Islet of Langerhans (tissue), 1 donor: ENCODE measurements around the gene TRANK1.

ENCODE experiments used
- FAIRE-seq: peaks from one replicate; lab custom pipeline; 2011; peaks lifted over from hg19 to GRCh38; lab: Jason Lieb, UNC

The TRANK1 gene

GRCh38 chr3:36843065-36844051, 101.5 kb downstream of the TRANK1 start:
- FAIRE-seq = no peak

DNA sequence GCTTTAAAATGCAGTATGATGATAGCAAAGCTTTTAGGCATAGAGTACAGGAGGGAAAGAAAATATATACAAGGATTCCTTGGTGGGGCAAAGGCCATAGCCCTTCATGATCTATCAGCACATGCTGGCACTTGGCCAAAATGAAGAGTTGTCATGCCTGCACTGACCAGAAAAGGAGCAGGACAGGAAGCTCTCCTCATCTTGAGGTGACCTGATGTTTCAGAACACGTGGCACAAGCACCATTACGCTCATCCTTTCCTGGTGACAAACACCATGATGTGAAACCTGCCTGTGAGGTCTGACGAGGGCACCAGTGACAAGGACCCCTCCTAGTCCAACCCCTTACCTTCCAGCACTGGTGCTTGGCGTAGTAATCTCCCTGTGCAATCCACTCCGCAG, 102.6 kb downstream of the TRANK1 start:
- FAIRE-seq = no peak

DNA sequence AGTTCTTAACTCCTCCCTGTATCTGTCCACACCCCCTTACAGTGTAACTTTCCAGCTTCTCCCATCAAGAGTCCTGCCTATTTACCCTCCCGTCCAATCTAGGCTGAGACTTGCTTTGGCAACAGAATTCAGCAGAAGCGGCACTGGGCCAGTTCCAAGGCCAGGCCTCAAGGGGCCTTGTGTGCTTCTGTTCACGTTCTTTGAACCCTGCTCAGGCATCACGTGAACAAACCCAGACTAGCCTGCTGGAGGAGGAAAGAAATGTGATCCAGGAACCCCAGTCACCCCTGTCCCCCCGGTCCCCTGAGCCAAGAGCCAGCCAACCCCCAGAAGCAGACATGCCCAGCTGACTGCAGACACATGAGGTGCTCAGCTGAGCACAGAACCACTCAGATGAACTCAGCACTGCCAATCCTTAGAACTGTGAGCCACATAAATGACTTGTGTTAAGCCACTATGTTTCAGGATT, 104.4 kb downstream of the TRANK1 start:
- no peak for FAIRE-seq

- FAIRE-seq = no peak
These were observed 107.8 kb downstream of the TRANK1 start for GRCh38 chr3:36837089-36837488.

GRCh38 chr3:36833160-36833814, 111.6 kb downstream of the TRANK1 start:
- FAIRE-seq = no peak

- FAIRE-seq = no peak
These were observed 112.4 kb downstream of the TRANK1 start for GRCh38 chr3:36832406-36832805.

DNA sequence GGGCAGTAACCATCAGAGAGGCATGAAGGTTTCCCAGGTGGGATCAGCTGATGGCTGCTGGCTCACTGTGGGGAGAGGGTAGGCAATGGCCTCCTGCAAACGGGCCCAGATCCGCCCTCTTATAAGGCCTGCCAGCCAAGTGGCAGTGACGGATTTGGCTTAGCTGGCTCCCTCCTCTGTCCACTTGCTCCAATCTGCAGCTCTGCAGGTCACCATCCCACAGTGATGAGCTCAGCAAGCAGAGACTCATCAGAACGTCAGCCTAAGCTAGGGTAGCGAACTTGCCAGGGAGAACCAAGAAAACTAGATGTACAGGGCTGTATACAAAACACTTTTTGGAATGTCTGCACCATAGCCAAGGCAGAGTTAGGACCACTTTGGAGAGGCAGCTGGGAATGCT, 117.7 kb downstream of the TRANK1 start:
- no peak for FAIRE-seq

DNA sequence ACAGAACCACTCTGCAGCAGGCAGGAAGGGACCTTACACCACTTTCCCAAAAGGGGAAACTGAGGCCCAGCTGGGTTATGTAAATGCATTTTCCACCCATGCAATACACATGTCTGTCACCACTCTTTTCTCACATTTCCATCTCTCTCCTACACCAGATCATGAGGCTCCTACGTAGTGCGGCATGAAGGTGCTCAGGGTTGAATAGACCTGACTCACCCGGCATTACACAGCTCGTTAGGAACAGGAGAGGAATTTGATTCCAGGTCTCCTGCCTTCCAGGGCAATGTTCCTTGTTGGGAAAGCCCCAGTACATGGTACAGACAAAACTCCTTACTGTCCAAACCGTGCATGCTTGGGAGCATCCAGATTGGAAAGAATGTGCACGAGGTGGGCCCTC, 118.6 kb downstream of the TRANK1 start:
- FAIRE-seq = no peak

DNA sequence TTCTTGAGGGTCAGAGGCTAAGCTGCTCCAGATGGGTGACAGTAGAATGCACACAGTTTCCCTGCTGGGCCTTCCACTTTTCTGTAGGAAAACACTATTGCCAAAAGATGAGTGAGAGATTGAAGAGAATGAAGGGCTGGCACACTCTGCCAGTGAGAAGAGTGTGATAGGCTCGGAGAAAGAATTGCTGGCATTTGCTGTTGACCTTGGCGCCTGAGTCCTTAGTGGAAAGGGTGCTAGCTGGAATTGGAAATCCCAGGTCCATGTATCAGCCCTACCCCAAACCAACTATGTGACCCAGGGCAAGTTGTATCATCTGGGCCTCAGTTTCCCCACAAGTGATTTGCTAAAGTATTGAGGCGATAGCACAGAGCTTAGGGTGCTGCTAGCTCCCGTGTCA, 120.4 kb downstream of the TRANK1 start:
- FAIRE-seq = no peak

DNA sequence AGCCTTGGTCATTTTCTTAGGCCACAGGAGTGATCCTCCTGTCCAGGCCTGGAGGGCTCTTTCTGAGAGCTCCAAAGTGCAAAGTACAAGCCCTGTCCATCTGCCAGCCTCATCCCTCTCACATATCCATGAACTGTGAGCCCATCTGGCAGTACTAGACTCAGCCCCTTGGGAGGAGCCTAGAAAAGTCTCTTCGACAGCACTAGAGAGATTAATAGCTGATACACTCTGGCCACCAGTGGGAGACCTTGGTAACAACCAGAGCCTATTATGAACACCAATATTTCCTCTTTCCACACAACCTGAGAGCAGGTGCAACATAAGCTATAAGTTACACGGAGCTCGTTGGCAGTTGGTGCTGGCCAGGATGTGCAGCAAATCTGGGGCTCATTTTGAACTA, 121.0 kb downstream of the TRANK1 start:
- FAIRE-seq = no peak

DNA sequence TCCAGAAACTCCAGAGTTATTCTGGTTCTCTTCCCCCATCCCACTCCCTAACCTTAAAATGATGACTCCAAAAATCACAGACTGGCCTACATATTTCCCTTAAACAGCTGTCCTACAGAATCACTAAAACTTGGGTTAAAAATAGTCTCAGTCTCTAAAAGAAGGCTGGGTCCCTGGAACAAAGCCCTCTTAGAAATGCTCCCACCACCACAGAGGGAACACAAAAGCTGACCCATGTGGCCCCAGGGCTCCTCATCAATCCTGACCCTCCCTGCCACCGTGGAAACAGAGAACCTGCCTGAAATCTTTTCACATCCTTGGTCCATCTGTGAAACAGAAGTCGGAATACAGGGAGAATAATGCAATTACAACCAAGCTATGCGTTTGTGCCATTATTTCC, 124.8 kb downstream of the TRANK1 start:
- no peak for FAIRE-seq

- no peak for FAIRE-seq
These were observed 126.9 kb downstream of the TRANK1 start for GRCh38 chr3:36817806-36818533.

GRCh38 chr3:36815375-36815774, 129.5 kb downstream of the TRANK1 start:
- FAIRE-seq = no peak

GRCh38 chr3:36814776-36815175, 130.1 kb downstream of the TRANK1 start:
- no peak for FAIRE-seq

DNA sequence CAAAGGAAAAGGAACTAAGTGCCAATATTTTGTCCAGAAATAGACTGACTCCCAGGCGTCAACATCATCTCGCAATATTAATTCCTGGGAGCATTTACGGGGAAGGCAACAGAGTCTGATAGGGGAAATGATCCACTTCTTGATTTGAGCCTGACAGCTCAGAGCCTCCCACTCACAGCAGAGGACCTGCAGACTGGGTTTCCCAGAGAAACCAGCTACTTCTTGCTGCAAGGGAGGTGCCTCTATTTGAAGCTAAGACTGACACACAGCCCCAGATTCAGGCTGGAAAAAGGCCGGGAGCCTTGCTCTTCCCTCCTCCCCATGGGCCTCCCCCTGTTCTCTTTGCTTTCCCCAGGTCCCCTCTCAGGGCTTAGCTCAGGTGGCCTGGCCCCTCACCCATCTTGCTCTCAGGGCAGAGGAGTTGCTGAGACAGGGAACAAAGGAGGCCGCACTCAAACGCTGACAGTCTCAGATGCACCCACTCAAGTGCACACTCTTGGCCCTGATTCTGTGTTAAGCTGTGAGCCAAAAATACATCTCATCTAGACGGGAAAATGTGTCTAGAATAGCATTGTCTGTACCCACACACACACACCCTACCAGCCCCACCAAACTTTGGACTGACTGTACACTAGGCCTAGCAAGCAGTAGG, 130.7 kb downstream of the TRANK1 start:
- no peak for FAIRE-seq

DNA sequence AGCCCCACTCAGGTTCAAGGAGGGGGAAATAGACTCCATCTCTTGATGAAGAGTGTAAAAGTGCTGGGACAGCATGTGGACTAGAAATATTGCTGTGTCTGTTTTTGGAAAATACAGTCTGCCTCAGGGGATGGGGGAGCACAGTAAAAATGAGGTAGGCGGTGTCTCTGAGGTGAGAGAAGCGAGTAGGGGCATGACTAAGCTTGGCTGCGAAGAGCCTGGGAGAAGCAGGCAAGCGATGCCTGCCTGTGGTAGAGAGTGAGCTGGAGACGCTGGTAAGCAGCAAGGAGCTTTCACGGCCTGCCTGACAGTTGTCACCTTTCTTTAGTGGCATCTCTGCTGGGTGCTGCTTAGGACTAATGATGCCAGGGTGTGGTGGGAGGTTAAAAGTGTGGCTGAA, 131.5 kb downstream of the TRANK1 start:
- no peak for FAIRE-seq

DNA sequence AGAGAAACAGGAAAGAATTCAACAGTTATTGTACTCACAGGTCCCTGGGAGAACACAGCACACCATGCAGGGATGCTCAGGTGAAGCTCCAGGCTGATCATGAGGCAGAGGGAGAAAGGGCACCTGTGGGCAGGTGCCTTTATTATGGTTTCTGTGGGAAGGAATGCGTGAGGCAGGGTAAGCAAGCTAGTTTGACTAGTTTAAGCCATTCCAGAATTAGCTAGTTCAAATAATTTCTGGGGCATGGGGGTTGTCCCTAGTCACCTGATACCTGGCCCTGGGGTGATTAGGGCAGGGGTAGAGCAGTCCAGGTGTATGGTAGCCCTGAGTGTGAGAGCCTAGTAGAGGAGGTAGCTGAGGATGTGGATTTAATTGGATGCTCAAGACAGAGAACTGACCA, 132.6 kb downstream of the TRANK1 start:
- no peak for FAIRE-seq

GRCh38 chr3:36811768-36812167, 133.1 kb downstream of the TRANK1 start:
- no peak for FAIRE-seq

- FAIRE-seq = no peak
These were observed 140.4 kb downstream of the TRANK1 start for GRCh38 chr3:36804295-36805055.

DNA sequence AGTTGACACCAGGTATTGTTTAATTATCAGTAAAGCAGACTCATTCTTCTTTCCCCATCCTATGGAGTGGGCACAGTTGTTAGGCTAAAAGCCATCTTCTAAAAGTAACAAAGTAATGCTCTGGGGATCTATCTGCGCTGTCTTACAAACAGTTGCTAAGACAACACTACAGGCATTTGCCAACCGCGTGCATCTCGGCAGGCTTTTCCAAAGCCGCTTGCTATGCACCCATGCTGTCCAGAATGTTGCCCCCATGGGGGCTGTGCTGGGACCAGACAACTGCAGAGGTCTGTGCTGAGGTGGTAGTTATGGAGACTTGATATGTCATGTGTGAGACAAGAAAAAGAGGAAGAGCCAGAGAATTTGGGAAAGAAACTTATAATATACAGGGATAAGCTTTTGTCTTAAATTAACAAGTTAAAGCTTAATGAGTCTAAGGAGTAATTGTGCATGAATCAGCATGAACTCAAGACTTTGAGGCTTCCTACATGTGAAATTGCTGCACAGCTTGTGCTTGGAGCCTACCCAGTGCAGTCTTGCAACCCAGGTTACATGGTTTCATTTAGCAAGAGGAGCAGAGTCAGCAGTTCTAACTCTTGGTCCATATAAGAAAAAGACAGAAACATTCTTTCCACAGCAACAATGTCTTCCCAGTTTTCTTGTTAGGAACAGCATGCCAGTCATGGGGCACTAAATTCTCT, 141.6 kb downstream of the TRANK1 start:
- FAIRE-seq = no peak
